ENCODE measurements around the gene UBE2Q1. TPM values are rescaled to one million over a fixed set of nuclear protein-coding genes. Genes with fewer than 3 reads are reported as not detected.

UBE2Q1 gene
- total and polyA plus RNA-seq, 2 of the 8 experiments (the other 6 are each of a cell fraction or from before 2014, with no cell fraction given): 13.2 to 95.8 TPM

DNA sequence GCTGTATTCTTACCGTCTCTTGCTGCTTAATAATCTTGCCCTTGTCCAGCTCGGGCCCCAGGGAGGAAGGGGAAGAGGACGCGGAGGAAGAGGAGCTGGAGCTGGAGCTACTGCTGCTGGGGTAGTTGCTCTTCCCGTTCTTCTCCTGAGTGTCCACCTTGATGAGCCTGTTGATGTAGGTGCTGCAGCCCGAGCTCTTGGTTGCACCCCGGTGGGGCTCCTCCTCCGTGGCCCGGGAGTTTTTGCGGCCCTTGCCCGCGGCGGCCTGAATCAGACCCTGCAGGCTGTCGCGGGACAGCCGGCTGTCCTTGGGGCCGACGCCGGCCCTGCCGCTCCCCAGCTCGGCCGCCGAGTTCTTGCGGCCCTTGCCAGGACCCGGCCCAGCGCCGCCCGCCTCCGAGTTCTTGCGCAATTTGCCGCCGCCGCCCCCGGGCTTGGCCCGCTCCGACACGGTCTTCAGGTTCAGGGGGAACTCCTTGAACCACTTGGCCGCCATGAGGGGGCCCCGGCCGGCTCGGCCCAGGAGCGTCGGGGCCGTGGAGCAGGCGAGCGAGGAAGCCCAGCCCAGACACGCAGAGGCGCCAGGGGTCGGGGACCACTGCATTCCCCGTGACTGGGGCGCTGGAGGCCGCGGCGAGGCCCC is 56.9 kb downstream of the UBE2Q1 start:
- CTCF ChIA-PET (ENCODE audit: partially characterized antibody): interaction anchor here (0.6 to 0.8 kb wide), 2 partner anchors 19 to 25 kb away, joined by 3 to 4 read pairs; no protein-coding TSS in a partner anchor
- DNase-seq (ENCODE audit: low read depth in 1 of 2, low spot score in 2 of 2): peak in 1 of 2 experiments; percentile 79
- H4K91ac ChIP-seq (replicated peaks; ENCODE audit: insufficient read length, low read length): no peak overlapping the region
- no peak overlapping the region for H2BK20ac ChIP-seq (ENCODE audit: low read length)
- H3K4me2 ChIP-seq (ENCODE audit: insufficient read depth in 1 of 2, low read depth in 2 of 2, low read length in 2 of 2): peak overlapping the region; percentile 74 to 80
- peaks cover 40 to 66% (median 55%) of the 10 kb centered on the region in 4 experiments for H3K27me3 ChIP-seq (replicated peaks in 1 of 4; ENCODE audit: control insufficient read depth in 3 of 4, extremely low read depth in 1 of 4, insufficient read depth in 3 of 4, low read length in 3 of 4)
- H2AFZ ChIP-seq (ENCODE audit: low read length): peak overlapping the region; percentile 92
- H4K20me1 ChIP-seq (replicated peaks in 1 of 2; ENCODE audit: control insufficient read depth in 1 of 2, insufficient read depth in 2 of 2, low read length in 2 of 2): no peaks in the 10 kb centered on the region
- peak overlapping the region; percentile 68 for H3K14ac ChIP-seq (ENCODE audit: insufficient read length)
- 7% methylated on average over 39 of the region's 54 CpGs; no CpG with 5 or more reads in 1 of the 2 experiments for WGBS, 2 experiments (ENCODE audit: extremely low coverage in 1 of 2, insufficient coverage in 1 of 2, insufficient read length in 1 of 2, insufficient replicate concordance in 2 of 2, low coverage in 1 of 2, low lambda C conversion rate in 2 of 2, missing lambda C conversion rate in 1 of 2)
- no peak overlapping the region; the same call in 1 of the 2 replicates for H3K18ac ChIP-seq (ENCODE audit: extremely low read depth, low read length)
- POLR2A ChIA-PET (ENCODE audit: partially characterized antibody): no interaction called here
- H3K23ac ChIP-seq (ENCODE audit: insufficient read length): no peak overlapping the region
- no peaks in the 10 kb centered on the region for H3K79me1 ChIP-seq (ENCODE audit: low read depth, low read length)
- H4K5ac ChIP-seq (ENCODE audit: insufficient read length, low read depth, low read length): no peak overlapping the region
- no peak overlapping the region for H2BK15ac ChIP-seq (ENCODE audit: low read length)
- H3K23me2 ChIP-seq (ENCODE audit: low read depth, low read length): peaks cover 4% of the 10 kb centered on the region; the same call in 1 of the 2 replicates
- peak overlapping the region; percentile 89; the same call in 1 of the 2 replicates for H4K8ac ChIP-seq (ENCODE audit: extremely low read depth, insufficient read depth, low read length)
- H2BK12ac ChIP-seq (ENCODE audit: low read depth, low read length): peak overlapping the region; percentile 27; the same call in 1 of the 2 replicates
- H2BK5ac ChIP-seq (ENCODE audit: low read depth, low read length): no peak overlapping the region
- H3K4ac ChIP-seq (replicated peaks; ENCODE audit: insufficient read length, low read depth, low read length): peak overlapping the region; percentile 57
- H3K56ac ChIP-seq (replicated peaks; ENCODE audit: insufficient read length, low read depth, low read length): no peak overlapping the region
- no peak overlapping the region for H2AK5ac ChIP-seq (ENCODE audit: low read depth, low read length)
- peaks cover 0 to 14% (median 0%) of the 10 kb centered on the region in 4 experiments; a peak in 2 of 8 replicates for H3K36me3 ChIP-seq (ENCODE audit: control insufficient read depth in 2 of 4, insufficient read depth in 4 of 4, low read length in 3 of 4)
- H3K79me2 ChIP-seq (ENCODE audit: control insufficient read depth in 1 of 2, insufficient read depth in 2 of 2, low read length in 2 of 2): no peaks in the 10 kb centered on the region
- FAIRE-seq: no peak
- H2BK120ac ChIP-seq (replicated peaks; ENCODE audit: low read depth, low read length): no peak overlapping the region
- peaks cover 4 to 11% of the 10 kb centered on the region in 2 experiments; a peak in 2 of 4 replicates for H3K9me3 ChIP-seq (ENCODE audit: insufficient read depth in 2 of 2, low read depth in 1 of 2, low read length in 1 of 2)
- no peak overlapping the region for H3K27ac ChIP-seq (ENCODE audit: low read depth, low read length)
- peak overlapping the region in 1 of 4 experiments; percentile 19; a peak in 1 of 7 replicates for H3K9ac ChIP-seq (replicated peaks in 1 of 4; ENCODE audit: extremely low read depth in 1 of 4, low read depth in 3 of 4, low read length in 3 of 4)
- peaks cover 0 to 3% (median 0%) of the 10 kb centered on the region in 4 experiments; a peak in 1 of 7 replicates for H3K4me1 ChIP-seq (replicated peaks in 1 of 4; ENCODE audit: control insufficient read depth in 3 of 4, insufficient read depth in 4 of 4, low read length in 3 of 4)
- peak overlapping the region; percentile 35 to 58 (median 37) for H3K4me3 ChIP-seq (ENCODE audit: extremely low read depth in 1 of 4, insufficient read depth in 2 of 4, low read depth in 3 of 4, low read length in 4 of 4)
- no peak for TF ChIP-seq SP2 (IDR thresholded peaks at IDR 0.05; ENCODE audit: low read length)
- TF ChIP-seq CEBPB (IDR thresholded peaks at IDR 0.05; ENCODE audit: low read depth, low read length): peak; percentile 98
- no peak for TF ChIP-seq BRCA1 (IDR thresholded peaks at IDR 0.05; ENCODE audit: low read depth, low read length)
- peak; percentile 21 for TF ChIP-seq KDM4A (IDR thresholded peaks at IDR 0.05; ENCODE audit: low read depth, low read length, severe bottlenecking)
- 0 out of 2 replicates have a peak, but pooled peaks have one; percentile 18 for TF ChIP-seq E2F6 (IDR thresholded peaks at IDR 0.05)
- no peak for TF ChIP-seq ZNF274 (IDR thresholded peaks at IDR 0.05; ENCODE audit: borderline replicate concordance, extremely low read depth, low read length)
- peak; percentile 60; the same call in 1 of the 2 replicates for TF ChIP-seq GABPA (IDR thresholded peaks at IDR 0.05; ENCODE audit: borderline replicate concordance, insufficient read depth, low read length)
- TF ChIP-seq TAF1 (IDR thresholded peaks at IDR 0.05; ENCODE audit: low read depth, low read length): no peak
- TF ChIP-seq EZH2 (IDR thresholded peaks at IDR 0.05; ENCODE audit: low read depth, low read length, severe bottlenecking): peak; percentile 86
- TF ChIP-seq CBX8 (IDR thresholded peaks at IDR 0.05; ENCODE audit: borderline replicate concordance, low read depth, low read length): no peak

All from H1 (cell line).